Measurements from ENCODE around the gene FAM167B. TPM values are rescaled to one million over a fixed set of nuclear protein-coding genes. Genes with fewer than 3 reads are reported as not detected.

FAM167B gene
- polyA plus RNA-seq, 1 of the 3 experiments (the other 2 are of a cell fraction) = 1.2 TPM

DNA sequence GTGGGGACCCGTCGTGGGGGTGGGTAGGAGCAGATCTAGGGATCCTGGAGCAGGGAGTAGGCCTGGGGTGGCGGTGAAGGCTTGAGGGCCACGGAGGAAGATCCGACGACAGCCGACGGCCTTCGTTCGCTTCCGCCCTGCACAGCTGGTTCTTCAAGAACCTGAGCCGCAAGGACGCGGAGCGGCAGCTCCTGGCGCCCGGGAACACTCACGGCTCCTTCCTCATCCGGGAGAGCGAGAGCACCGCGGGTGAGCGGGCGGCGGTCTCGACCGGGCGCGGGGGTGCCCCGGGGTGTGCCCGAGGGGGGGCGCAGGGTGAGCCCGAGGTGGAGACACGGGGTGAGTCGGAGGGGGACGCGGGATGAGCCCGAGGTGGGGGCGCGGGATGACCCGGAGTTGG lies 28.4 kb downstream of the FAM167B start:
- Histone ChIP-seq H3K27me3 (ENCODE audit: insufficient read depth) (no peaks in the 10 kb centered on the region), H3K9me3 (no peaks in the 10 kb centered on the region), H3K4me3 (ENCODE audit: low read depth in 2 of 2, low read length in 1 of 2) (no peak overlapping the region), H3K79me2 (ENCODE audit: insufficient read depth) (no peaks in the 10 kb centered on the region), H3K27ac (ENCODE audit: low read depth in 2 of 2, low read length in 1 of 2) (no peak overlapping the region), H3K9me2 (no peaks in the 10 kb centered on the region), H2AFZ (ENCODE audit: low read depth) (no peak overlapping the region), H3K4me1 (ENCODE audit: control insufficient read depth in 1 of 2, insufficient read depth in 2 of 2, low read depth in 1 of 2, low read length in 1 of 2) (peaks cover 0 to 2% of the 10 kb centered on the region in 2 experiments; a peak in 1 of 4 replicates), H3F3A (replicated peaks; ENCODE audit: insufficient read depth) (no peaks in the 10 kb centered on the region), H3K36me3 (replicated peaks in 1 of 2; ENCODE audit: control insufficient read depth in 1 of 2, insufficient read depth in 2 of 2, low read length in 1 of 2) (no peaks in the 10 kb centered on the region), H3K9ac (no peak overlapping the region), H4K20me1 (ENCODE audit: insufficient read depth) (no peaks in the 10 kb centered on the region), H3K4me2 (no peak overlapping the region)
- TF ChIP-seq GABPA (IDR thresholded peaks at IDR 0.05; ENCODE audit: low read depth) (no peak), GATA2 (CRISPR knock-in tag; IDR thresholded peaks at IDR 0.05) (no peak), YY1 (IDR thresholded peaks at IDR 0.05; ENCODE audit: low read depth) (no peak), NRF1 (IDR thresholded peaks at IDR 0.05; ENCODE audit: low read depth, low read length) (no peak), PBX3 (IDR thresholded peaks at IDR 0.05) (no peak), EZH2phosphoT487 (IDR thresholded peaks at IDR 0.05; ENCODE audit: borderline replicate concordance, low read depth) (no peak), ELF1 (IDR thresholded peaks at IDR 0.05) (no peak), POLR2AphosphoS5 (IDR thresholded peaks at IDR 0.05; ENCODE audit: low read depth, low read length) (no peak), FOXM1 (IDR thresholded peaks at IDR 0.05; ENCODE audit: low read depth) (no peak), CHD2 (IDR thresholded peaks at IDR 0.05; ENCODE audit: low read length, partially characterized antibody) (no peak), FOSL2 (IDR thresholded peaks at IDR 0.05; ENCODE audit: borderline replicate concordance, low read depth) (no peak), TAF1 (IDR thresholded peaks at IDR 0.05; ENCODE audit: borderline replicate concordance, low read depth, low read length) (no peak), USF2 (IDR thresholded peaks at IDR 0.05; ENCODE audit: borderline replicate concordance, low read depth, low read length) (no peak), TEAD4 (IDR thresholded peaks at IDR 0.05; ENCODE audit: borderline replicate concordance, insufficient read depth) (no peak), MEF2A (IDR thresholded peaks at IDR 0.05; ENCODE audit: borderline replicate concordance, low read depth) (no peak)
- TF ChIP-seq, protein P1, sequence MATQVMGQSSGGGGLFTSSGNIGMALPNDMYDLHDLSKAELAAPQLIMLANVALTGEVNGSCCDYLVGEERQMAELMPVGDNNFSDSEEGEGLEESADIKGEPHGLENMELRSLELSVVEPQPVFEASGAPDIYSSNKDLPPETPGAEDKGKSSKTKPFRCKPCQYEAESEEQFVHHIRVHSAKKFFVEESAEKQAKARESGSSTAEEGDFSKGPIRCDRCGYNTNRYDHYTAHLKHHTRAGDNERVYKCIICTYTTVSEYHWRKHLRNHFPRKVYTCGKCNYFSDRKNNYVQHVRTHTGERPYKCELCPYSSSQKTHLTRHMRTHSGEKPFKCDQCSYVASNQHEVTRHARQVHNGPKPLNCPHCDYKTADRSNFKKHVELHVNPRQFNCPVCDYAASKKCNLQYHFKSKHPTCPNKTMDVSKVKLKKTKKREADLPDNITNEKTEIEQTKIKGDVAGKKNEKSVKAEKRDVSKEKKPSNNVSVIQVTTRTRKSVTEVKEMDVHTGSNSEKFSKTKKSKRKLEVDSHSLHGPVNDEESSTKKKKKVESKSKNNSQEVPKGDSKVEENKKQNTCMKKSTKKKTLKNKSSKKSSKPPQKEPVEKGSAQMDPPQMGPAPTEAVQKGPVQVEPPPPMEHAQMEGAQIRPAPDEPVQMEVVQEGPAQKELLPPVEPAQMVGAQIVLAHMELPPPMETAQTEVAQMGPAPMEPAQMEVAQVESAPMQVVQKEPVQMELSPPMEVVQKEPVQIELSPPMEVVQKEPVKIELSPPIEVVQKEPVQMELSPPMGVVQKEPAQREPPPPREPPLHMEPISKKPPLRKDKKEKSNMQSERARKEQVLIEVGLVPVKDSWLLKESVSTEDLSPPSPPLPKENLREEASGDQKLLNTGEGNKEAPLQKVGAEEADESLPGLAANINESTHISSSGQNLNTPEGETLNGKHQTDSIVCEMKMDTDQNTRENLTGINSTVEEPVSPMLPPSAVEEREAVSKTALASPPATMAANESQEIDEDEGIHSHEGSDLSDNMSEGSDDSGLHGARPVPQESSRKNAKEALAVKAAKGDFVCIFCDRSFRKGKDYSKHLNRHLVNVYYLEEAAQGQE (IDR thresholded peaks at IDR 0.05; ENCODE audit: low read depth, low read length) = no peak
- TF ChIP-seq, protein P2, sequence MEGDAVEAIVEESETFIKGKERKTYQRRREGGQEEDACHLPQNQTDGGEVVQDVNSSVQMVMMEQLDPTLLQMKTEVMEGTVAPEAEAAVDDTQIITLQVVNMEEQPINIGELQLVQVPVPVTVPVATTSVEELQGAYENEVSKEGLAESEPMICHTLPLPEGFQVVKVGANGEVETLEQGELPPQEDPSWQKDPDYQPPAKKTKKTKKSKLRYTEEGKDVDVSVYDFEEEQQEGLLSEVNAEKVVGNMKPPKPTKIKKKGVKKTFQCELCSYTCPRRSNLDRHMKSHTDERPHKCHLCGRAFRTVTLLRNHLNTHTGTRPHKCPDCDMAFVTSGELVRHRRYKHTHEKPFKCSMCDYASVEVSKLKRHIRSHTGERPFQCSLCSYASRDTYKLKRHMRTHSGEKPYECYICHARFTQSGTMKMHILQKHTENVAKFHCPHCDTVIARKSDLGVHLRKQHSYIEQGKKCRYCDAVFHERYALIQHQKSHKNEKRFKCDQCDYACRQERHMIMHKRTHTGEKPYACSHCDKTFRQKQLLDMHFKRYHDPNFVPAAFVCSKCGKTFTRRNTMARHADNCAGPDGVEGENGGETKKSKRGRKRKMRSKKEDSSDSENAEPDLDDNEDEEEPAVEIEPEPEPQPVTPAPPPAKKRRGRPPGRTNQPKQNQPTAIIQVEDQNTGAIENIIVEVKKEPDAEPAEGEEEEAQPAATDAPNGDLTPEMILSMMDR (IDR thresholded peaks at IDR 0.05) = no peak
- TF ChIP-seq, protein P3, sequence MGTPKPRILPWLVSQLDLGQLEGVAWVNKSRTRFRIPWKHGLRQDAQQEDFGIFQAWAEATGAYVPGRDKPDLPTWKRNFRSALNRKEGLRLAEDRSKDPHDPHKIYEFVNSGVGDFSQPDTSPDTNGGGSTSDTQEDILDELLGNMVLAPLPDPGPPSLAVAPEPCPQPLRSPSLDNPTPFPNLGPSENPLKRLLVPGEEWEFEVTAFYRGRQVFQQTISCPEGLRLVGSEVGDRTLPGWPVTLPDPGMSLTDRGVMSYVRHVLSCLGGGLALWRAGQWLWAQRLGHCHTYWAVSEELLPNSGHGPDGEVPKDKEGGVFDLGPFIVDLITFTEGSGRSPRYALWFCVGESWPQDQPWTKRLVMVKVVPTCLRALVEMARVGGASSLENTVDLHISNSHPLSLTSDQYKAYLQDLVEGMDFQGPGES (IDR thresholded peaks at IDR 0.05; ENCODE audit: low read depth, low read length) = no peak
- WGBS (ENCODE audit: low lambda C conversion rate) = 60% methylated on average over 5 of the region's 41 CpGs
- no peak for DNase-seq
- ChIA-PET CTCF (no interaction called here), POLR2A (no interaction called here)
